ENCODE results near the gene DYSF.

The DYSF gene

DNA sequence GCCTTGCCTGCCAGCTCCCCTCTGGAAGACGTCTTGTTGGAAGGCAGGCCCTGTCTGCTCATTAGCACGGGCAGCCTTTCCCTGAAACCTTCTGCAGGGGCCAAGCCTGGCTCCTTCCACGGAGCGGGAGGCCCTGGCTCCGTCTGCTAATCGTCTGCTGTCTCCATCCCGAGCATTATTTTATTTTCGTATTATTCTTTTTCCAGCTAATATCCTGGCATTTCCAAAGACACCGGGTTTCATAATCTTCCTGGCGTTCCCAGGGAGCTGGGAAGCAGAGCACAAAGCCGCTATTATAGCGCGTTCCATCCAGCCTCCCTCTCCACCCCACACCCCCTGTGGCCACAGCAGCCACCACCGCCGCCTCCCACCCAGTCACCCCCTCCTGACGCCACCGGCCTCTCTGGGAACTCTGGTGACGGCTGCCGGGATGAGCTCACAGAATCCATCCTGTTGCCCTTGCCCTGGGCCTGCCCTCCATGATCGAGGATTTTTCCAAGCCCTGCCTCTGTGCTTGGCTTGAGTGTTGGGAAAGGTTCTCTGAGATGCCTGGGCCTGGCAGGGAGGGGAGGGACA, 125.5 kb downstream of the DYSF start:
- DNase-seq, result no peak

DNA sequence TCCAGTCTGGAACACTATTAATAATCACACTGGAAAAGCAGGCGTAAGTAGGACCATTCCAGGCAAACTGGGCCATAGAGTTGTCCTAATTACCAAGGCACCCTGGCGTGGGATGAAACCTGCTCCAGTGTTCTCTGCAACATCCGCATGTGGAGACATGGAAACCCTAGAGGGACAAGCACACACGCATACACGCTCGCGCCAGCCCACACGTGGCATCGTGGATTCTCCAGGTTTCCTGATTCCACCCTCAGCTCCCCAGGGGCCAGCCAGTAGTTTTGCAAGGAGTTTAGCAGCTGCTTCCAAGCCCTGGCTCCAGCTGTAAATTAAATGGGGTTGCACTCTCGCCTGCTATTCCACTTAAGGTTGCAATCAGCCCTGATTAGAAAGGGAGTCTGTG, 127.7 kb downstream of the DYSF start:
- no peak for DNase-seq

DNA sequence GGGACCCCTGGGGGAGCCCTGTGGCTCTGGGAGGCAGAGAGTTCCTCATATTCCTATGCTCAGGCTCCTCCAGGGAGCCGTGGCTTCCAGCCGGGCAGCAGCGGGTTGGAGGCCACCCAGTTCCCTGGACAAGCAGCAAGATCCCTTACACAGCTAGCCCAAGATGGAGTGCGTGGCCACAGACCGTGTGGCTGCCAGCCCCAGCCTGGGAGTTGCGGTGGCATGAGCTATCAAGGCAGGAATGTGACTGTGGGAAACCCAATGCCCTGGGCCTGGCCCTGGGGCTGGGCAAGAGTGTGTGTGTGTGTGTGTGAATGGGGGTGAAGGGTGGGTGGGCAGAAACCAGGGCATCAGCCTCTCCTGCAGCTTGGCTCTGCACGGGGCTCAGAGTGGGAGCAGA, 130.5 kb downstream of the DYSF start:
- DNase-seq, result no peak

DNA sequence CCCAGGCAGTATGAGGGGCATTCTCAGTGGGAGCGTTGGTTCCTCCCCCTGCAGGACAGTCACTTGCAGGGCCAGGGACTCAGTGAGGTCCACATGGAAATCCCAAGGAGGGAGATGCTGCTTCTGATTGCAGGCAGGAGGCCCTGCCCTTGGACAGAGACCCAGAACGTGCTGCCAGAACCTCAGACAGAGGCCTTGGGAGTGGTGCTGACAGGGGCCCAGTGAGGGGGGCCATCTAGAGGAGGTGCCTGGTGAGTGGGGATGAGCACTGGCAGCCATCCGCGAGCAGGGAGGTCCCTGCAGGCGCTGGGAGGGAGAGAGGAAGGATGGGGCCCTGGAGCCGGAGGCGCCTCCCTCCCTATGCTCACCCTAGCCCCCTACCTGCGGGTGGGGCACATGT, 133.1 kb downstream of the DYSF start:
- DNase-seq, result no peak

DNA sequence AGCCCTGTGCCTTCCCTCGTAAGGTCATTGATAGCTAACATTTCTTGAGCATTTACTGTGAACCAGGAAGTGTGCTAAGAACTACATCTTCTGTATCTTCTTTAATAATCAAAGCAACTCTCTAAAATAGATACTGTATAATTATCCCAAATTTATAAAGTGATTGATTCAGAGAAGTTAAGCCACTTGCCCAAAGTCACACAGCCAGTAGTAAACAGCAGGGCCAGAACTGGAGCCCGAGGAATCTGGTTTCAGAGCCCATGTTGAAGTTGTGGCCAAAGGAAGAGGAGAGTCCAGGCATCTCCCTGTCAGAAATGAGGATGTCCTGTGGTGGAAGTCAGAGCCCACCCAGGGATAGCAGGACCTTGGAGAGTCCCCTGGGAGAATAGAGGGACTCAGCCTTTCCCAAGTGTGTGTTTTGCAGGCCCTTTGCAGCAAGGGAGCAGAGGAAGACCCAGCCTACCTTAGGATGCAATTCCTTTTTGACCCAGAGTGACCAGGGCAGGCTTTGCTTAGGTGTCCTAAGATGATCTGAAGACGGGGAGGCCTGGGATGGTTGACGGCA, 134.2 kb downstream of the DYSF start:
- no peak for DNase-seq

DNA sequence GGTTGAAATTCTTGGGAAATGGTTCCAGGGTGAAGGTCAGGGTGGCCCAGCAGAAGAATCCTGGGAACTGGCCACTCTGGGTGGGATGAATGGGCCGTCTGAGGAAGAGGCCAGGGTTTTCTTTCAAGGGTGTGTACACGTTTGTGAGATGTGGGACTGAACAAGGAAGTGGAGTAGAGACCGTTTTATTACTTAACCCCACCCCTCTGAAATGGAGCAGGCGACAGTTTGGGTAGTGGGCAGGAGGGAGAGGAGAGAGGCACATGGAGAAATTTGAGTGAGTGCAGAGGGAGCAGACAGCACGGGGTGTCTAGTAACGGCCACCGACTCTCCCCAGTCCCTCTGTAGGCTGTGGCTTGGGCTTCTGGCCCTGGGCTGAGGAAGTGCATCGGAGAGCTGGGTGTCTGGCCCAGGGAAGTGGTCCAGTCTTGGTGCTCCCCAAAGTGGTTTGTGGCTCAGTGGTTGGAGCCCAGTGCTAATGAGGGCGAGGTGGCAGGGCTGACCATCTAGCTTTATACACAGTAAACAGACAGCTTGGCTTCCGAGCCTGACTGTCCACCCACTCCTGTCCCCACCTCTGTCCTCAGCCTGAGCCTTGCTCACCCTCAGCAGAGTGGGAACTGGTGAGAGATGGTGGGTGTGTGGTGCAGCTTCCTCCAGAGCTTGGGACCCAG, 135.3 kb downstream of the DYSF start:
- DNase-seq, result no peak

DNA sequence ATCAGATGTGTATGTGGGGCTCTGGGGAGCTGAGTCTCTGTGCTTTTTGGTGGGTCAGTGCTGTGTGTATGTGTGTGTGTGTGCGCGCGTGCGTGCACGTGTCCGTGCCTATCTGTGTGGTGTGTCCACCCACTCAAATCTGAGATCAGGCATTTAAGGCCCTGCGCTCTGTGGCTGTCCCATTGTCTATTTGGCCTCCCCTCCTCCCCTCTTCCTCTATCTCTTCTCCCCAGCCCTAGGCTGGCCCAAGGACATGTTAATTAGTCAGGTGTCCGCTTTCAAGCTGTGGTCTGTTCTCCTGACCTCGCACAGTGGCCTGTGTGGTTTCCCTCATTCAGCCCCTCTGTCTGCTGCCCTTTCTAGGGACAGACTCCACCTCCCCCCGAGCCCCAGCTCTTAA, 136.4 kb downstream of the DYSF start:
- no peak for DNase-seq

DNA sequence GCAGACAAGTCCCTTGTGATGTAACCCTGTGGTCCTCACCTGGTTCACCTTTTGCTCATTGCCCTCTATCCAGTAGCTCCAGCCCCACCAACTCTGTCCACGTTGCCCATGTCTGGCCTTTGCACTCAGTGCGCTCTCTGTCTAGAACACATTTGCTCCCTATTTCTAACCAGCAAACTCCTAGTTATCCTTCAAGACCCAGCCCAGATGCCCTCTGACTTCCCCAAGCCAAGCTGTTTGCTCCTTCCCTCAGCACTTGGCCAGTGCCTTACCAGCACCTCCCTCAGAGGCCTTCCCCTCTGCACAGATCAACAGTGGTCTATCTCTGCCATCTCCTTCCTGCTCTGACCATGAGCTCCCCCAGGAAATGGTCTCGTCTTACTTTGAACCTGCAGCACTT, 137.7 kb downstream of the DYSF start:
- DNase-seq, result no peak

DNA sequence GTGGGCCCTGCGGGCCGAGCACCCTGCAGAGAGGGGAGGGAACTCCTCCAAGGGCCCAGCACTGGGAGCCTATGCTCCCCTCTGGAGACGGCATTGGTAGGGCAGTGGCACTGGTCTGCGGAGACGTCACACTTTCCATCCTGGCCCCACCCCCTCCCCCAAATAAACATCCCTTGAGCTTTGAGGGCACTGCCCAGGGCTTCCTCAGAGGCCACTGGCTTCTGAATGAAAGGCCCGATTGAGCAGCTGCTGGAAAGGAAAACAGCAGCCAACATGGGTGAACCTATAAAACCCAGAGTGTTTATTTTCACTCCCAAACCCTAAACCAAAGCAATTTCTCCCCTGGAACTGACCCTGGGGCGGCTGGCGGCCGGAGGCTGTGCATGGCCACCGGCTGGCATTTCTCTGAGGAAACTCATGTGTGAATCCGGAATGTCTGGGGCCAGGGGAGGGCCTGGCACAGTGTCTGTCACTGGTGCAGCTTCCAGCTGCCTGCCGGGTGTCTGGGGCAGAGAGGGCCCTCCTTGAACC, 138.9 kb downstream of the DYSF start:
- no peak for DNase-seq

DNA sequence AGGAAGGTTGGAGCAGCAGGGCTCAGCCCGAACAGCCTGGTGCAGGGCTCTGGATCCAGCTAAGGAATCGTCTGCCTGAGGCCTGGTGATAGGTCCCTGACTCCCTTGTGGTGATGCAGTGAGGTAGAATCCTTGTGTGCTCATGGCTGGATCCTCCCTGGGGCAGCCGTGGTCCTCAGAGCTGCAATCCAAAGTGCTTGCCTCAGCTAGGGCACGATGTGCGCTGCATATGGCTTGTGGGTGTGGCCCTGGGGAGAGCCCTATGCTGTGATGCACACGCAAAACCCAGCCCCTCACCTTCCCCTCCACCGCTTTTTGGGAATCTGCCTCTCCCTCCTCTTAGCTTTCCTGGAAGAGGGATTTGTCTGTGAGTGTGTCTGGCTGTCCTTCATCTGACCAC, 142.2 kb downstream of the DYSF start:
- no peak for DNase-seq

DNA sequence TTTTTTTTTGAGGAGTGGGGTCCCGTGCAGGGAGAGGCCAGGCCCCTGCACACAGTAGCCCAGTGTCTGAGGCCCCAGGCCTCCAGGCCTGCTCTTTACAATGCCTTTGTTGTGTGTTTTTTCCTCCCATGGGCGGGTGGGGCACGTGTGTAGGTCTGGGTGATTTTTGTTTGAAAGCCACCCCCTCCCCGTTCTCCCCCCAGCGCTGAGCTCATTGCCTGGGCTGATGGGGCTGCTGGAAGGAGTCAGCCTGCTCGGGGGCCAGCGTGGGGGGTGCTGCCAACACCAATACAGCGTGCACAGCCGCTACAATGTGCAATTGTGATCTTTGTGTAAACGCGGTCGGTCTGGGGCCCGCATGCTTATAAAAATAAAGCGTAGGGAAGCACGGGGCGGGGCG, 142.7 kb downstream of the DYSF start:
- no peak for DNase-seq

DNA sequence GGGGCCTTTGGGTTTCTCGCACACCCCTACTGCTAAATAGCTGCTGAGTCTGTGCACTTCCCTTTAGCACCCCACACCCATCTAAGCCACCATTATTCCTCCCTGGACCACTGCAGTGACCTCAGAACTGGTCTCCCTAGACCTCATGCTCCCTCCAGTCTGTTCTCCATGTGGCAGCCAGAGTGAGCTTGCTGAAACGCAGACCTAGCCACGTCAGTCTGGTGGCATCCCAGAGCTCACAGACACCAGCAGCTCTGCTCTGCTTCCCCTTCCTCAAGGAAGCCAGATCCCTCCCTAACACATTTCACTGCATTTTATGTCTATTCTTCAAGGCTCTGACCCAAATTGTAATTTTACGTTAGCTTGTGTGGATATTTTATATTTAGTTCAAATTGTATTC, 144.4 kb downstream of the DYSF start:
- DNase-seq, result no peak

DNA sequence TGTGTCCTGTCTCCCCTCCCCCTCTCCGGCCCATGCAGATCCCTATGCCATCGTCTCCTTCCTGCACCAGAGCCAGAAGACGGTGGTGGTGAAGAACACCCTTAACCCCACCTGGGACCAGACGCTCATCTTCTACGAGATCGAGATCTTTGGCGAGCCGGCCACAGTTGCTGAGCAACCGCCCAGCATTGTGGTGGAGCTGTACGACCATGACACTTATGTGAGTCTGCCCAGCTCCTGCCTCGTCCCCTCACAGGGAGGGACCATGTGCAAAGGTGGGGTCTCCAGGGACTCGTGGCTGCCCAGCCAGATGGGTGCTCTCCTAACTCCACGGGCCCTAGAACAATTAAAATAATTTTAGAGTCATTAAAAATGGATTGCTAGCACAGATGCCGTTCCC, 145.2 kb downstream of the DYSF start:
- DNase-seq, result no peak

DNA sequence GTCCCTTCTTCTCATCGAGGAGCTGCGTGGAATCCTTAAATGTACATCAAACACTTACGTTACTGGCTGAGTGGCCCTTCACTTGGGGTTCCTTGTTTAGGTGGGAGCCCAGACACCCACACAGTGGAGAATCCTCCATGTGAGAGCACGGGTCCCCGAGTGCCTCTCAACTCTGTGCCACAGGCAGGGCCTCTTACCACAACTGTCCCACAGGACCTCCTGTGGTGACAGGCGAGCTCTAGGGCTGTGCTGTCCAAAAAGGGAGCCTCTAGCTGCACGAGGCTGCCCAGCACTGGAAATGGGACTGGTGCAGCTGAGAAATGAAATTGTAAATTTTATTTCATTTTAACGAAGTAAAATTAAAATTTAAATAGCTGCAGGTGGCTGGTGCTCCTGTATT, 145.7 kb downstream of the DYSF start:
- DNase-seq, result no peak

DNA sequence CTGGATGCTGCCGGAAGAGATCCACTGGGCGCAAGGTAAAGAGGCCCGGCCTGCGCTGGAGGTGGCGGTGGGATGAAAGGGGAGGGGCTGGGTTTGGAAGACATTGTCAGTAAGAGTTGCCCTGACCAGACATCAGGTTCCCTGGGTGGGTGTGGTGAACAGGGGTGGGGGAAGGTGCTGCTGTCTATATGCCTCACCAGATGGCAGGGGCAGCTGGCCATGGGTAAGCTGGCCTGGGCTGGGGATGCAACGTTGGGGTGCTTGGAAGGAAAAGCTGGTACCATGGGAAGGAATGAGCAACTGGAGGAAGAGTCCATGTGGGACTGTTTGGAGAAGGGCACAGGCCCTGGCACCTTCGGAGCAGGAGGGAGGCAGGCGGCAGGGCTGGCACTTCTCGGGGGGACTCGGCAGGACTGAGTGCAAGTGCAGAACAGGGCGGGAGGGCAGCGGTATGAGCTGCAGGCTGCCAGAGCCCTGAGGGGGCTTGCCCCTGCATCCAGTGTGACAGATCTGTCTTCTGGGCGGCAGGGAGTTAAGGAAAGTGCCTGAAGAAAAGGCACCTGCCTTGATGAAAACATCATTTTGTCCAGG, 146.4 kb downstream of the DYSF start:
- no peak for DNase-seq

DNA sequence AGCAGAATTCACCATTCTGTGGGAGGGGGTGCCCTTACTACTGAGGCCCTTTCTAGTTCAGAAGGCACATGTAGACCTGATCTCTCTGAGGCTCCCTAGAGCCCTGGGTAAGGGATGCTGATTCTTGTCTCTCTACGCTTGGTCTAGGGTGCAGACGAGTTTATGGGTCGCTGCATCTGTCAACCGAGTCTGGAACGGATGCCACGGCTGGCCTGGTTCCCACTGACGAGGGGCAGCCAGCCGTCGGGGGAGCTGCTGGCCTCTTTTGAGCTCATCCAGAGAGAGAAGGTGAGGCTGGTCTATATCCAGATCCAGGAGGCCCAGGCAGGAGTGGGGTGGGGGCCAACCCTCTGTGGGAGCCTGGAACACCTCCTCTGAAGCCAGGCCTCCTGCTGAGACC, 147.2 kb downstream of the DYSF start:
- no peak for DNase-seq

DNA sequence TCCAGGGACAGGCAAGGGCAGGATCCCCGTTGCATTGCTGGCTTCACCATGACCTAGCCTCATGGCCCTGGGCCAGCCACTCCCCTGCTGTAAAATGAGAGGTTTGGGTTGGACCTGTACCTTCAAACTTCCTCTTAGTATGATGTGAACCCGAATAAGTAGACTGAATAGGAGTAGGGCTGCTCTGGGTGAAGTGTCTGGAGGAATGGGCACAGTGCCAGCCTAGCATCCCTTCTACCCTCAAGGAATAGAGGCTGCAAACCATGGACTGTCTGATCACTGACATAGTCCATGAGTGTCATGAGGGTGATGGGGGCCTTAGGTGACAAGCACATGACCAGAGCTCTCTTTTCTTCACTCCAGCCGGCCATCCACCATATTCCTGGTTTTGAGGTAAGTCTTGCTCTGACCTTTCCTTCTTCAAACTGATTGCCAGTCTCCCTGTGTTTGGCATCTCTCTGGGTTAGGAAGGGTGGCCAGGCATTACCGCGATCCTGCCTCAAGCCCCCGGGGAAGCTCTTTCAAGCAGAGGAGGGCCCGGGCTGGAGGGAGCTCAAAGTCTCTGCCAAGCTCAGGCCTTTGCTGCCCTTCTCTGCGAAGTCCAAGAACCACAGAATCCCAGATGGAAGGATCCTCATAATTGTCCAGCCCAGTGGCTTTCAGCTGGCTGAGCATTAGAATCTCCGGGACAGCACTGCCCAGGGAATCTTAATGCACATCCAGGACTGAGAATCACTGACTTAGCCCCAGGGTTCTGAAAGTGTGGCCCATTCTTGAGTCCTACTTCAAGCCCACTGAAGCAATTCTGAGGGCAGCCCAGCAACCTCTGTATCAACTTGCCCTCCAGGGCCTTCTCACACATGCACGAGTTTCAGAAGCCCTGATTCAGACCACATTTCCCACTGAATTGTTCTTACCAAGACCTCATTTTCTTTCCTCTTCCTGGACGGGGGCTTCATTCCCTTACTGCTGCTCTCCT, 148.1 kb downstream of the DYSF start:
- DNase-seq, result no peak

DNA sequence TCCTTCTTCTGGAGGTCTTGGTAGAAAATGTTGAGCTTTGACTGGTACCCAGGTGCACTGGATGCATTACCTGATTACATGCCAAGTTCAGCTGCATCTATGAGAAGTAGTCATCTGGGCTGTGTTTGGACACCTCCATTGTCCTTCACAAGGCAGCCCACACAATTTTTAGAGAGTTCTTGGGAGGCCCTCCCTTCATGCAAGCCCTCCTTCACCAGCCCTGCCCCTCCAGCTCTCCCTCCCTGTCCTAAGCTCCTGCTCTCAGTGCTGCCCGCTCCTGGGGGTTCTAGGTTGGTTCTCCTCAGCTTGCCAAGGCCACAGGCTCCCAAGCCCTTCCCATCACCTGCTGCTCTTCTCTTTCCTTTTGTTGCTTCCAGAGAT, 148.7 kb downstream of the DYSF start:
- DNase-seq, result no peak

DNA sequence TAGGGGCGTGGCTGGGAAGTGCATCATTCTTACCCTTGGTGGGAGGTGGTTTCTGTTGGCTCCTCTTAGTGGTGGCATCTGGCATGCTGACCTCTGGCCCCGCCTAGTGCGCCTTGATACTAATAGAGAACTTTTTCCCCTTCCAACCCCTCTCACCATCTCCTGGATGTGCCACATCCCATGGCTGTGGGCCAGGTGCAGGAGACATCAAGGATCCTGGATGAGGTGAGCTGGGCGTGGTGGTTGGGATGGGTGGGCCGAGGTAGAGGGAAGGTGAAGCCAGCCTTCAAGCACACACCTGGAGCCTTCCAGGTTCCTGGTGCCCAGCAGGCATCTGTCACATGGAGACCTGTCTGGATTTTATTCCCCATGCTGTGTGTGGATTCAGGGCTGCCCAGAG, 149.2 kb downstream of the DYSF start:
- no peak for DNase-seq

DNA sequence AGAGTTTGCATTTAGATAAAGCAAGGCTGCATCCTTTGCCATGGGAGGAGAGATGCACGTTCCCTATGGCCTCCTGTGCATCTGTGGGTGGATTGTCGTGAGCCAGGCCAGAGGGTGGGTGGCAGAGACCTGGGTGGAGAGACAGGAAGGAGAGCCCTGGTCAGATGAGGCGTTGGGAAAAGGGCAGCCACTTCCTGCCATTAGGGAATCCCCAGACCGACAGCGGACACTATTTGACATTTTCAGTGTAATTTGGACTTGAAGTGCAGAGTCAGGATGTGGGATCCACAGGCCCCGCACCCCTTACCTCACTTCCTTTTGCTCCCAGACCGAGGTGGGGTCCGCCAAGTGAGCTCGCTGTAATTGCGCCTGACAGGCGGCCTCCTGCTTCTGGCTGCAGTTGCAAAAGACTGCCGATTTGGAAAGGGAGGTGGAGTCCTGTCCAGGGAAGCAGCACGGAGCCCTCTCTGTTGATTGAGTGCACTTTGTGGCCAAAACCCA, 150.0 kb downstream of the DYSF start:
- no peak for DNase-seq

DNA sequence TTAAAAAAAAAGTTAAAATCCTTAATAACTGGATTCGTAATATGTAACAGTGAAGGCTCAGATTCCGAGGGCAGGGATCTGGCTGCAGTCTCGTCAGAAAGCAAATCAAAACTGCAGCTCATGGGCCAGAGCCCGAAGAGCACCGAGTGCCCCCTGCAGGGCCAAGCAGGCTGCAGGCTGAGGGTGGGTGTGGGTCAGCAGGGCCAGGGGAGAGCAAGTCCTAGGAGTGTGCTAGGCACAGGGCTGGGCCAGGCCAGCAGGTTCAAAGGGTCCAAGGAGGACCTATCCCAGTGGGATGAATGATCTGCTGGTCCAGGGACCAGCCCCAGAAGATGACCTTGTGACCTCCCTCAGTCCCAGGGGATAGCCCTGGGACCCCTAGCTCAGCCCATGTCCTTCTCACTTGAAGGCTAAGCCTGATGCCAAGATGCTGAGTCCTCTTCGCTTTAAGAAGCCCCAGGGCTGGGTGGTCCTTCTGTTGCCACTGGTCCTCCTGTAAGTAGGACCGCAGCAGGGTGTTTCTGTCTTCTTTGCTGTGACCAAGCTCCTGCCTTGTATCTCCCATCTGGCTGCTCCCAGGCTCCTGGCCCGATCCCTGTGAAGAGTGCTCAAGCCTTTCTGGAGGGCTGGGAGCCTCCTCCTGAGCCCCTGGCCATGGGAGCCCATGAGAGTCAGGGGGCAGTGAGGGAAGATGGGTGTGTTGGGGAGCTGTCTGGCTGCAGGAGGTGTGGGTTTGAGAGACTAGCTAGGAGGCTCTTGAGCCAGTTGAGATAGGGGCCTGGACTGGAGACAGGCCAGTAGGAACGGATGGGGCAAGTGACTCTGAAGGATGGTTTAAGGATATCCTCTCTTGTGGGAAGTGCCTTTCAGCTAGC, 150.7 kb downstream of the DYSF start:
- DNase-seq, result no peak

DNA sequence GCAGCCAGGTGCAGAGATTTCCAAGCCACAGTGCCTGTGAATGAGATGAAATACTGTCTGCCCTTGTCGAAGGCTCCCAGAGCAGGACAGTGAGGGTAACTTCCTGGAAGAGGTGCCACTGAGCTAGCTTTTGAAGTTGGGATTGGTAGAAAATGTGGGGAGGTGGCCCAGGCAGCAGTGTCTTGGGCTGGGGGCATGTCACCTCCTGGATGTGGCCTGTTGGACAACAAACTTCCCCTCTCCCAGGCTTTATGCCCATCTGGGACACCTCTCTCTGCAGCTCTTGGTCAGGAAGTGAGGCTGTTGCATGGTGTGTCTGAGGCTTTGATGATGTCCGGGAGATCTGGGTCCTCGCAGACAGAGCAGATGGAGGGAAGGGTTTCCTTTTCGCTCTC, 151.4 kb downstream of the DYSF start:
- DNase-seq, result no peak
